ENCODE results near the gene BBS9.

- TF ChIP-seq CTCF (conservative IDR thresholded peaks at IDR 0.05) (no peak), ZFX (IDR thresholded peaks at IDR 0.05) (no peak)
Observed at GRCh38 chr7:33650828-33651227, 521.5 kb downstream of the BBS9 start.

All from C4-2B (cell line).